Inflammatory macrophage treated with lipopolysaccharide for 1 hour (primary cell): ENCODE results near the gene SCGB1C1.
"Not testable (repeated sequence)": the region's sequence is repeated elsewhere in the genome, so short reads cannot be mapped to it uniquely, and the experiment has no call there.

Experiments
- DNase-seq, 2 donors: peaks; one replicate each; pipeline ENCODE4 v3.0.0-alpha.2; 2020 to 2022

SCGB1C1 gene

DNA sequence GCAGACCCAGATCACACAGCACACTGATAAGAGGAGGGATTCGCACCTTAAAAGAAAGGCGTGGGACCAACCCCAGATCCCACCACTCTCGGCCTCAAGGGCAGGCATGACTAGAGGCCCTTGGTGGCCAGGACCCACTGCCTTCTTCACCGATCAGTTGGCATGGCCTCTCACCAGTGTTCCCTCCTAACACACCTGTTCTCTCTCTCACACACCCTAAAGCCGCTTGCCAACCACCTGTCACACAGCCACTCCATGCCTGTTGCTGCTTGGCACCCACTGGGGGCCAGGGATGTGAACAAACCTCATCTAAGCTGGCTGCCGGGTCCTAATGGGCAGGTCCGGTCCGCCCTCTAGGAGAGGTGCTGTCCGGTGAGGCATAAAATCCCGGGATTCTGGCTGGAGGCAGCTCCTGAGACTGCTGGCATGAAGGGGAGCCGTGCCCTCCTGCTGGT is at the start of gene SCGB1C1:
TSS of gene SCGB1C1 (plus strand) at position 405 of the 455 bp plus-strand sequence. CDS start at position 427, 22 bp downstream.
- DNase-seq = not testable (repeated sequence)

DNA sequence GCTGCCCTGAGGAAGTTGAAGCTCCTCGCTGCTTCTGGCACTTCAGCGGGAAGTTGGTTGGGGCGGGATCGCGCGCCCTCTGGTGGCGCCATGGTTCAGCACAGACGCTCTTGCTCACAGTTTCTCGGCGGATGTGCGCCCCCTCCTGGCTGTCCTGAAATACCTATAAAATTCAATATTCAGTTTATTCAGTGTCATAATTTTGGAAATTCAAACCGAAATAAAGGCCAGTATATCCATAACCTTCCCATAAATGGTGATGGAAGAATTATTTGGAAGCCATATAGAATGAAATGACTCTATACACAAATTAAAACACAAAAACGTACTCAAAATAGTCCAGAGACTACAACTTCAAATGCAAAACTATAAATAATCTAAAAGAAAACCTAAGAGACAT is 12.6 kb upstream of the SCGB1C1 start:
- not testable (repeated sequence) for DNase-seq

- DNase-seq = not testable (repeated sequence)
Observed at GRCh38 chr11:189200-189783, 3.6 kb upstream of the SCGB1C1 start.

- DNase-seq = not testable (repeated sequence)
Observed at GRCh38 chr11:189843-190311, 3.0 kb upstream of the SCGB1C1 start.

DNA sequence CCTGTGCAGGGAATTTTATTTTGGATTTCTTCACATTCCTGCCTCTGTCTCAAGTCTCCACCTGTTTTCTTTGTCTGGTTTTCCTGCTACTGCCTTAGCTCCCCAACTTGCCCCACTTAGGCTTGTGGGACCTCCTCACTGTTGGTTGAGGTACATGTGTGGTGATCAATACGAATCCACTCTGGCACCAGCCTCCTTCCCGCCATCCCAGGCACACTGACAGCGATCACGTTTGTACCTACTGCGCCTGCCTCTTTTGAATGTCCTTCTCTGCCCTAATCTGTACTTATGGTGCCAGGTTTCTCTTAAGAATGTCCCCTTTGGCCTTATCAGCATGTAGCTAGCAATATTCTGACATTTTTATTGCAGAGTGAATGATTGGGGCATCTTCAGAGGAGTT is 2.3 kb upstream of the SCGB1C1 start:
- not testable (repeated sequence) for DNase-seq

- DNase-seq = not testable (repeated sequence)
Observed at GRCh38 chr11:191490-192478, 1.1 kb upstream of the SCGB1C1 start.

GRCh38 chr11:193481-193880 is 603 bp downstream of the SCGB1C1 start:
- DNase-seq = not testable (repeated sequence)

- DNase-seq = no peak
Observed at GRCh38 chr11:196786-197731, 4.2 kb downstream of the SCGB1C1 start.

GRCh38 chr11:197741-198235 is 4.9 kb downstream of the SCGB1C1 start:
- DNase-seq = no peak

GRCh38 chr11:198236-198806 is 5.4 kb downstream of the SCGB1C1 start:
- no peak for DNase-seq

DNA sequence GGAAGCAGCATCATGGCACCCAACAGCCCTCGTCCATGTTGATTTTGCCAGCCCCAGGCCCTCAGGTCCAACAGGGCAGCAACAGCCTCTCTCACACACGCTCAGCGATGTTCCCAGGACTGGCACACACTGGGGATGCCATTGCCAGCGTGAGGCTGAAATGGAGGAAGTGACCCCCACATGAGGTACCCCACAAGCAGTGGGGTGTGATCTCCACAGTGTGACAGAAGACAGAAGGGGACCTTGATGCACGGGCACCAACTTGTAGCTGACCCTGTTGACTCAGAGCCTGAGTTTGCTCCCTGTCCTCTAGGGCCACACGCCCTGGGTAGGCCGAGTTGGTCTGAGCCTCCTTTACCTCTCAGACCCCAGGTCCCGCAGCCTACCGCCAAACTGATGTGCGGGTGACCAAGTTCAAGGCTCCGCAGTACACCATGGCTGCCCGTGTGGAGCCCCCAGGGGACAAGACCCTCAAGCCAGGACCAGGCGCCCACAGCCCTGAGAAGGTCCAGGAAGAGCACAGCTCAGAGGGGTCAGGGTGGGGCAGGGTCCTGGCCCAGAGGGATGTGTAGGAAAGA is 6.2 kb downstream of the SCGB1C1 start:
- DNase-seq = no peak

DNA sequence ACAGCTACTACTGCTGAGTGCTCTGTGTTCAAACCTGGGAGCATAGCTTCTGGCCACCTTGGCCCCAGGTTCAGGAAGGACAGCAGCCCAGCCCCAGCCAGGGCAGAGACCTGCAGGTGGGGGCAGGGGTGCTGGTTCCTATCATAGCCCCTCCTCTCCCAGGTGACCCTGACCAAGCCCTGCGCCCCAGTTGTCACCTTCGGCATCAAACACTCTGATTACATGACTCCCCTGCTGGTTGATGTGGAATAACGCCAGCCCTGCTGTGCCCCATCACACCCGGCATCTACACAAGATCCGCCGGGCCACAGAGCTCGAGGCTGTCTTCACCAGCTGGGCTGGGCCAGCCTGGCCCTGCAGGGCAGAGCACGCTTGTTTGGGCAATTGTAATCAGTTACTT is 6.9 kb downstream of the SCGB1C1 start:
- DNase-seq = no peak

DNA sequence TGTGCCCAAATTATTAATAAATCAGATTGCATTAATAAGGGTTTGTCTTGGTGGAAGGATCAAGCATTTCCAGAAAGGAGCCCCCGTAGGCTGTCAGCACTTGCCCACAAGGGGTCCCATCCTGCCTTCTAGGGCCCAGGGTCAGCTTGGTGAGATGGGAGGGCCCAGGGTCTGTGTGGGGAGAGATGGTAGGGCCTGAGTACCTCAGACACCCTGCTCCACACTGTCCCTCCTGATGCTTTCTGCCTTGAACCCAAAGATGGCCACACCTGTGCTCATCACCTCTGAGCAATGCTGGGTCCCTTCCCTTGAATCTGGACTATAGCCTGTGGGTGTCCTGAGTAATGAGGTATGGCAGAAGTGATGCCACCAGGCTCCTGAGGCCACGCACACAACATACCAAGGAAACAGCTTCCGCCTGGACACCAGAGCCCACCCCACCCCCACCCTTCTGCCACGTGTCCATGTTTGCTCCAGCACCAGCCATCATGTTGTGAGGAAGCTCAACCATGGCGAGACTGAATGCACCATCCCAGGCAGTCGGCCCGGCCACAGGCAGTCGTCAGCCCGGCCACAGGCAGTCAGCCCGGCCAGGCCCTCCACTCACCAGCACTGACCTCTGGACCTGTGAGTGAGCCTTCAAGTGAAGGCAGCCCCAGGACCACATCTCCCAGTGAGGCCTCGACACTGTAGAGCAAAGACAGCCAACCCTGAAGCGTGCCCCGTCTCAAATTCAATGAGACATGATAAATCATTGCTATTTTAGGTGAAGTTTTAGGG is 7.5 kb downstream of the SCGB1C1 start:
- no peak for DNase-seq

GRCh38 chr11:201966-202365 is 9.1 kb downstream of the SCGB1C1 start:
- DNase-seq = peak in 1 of 2 donors; percentile 20

DNA sequence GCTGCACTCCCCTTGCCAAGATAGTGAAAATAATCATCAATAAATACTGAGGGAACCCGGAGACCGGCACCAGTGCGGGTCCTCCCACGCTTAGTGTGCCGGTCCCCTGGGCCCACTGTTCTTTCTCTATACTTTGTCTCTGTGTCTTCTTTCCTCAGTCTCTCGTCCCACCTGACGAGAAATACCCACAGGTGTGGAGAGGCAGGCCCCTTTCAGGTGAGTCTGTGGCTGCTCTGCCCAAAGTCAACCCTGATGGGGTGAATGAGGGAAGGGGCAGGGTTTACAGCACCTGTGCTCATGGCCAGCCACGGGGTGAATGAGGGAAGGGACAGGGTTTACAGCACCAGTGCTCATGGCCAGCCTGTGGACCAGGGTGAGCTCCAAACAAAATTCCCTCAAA is 9.6 kb downstream of the SCGB1C1 start:
- DNase-seq = no peak

GRCh38 chr11:203056-203944 is 10.4 kb downstream of the SCGB1C1 start:
- DNase-seq = no peak

- no peak for DNase-seq
Observed at GRCh38 chr11:203945-204586, 11.2 kb downstream of the SCGB1C1 start.

GRCh38 chr11:204587-205109 is 11.8 kb downstream of the SCGB1C1 start:
- DNase-seq = no peak
